GM19238 (cell line): Measurements from ENCODE around the gene RHBG.

ENCODE experiments used
- DNase-seq: peaks from one replicate; pipeline ENCODE4 v3.0.0; 2011; ENCODE audit warnings: low spot score; ENCODE audit not compliant: insufficient read length

Gene RHBG

DNA sequence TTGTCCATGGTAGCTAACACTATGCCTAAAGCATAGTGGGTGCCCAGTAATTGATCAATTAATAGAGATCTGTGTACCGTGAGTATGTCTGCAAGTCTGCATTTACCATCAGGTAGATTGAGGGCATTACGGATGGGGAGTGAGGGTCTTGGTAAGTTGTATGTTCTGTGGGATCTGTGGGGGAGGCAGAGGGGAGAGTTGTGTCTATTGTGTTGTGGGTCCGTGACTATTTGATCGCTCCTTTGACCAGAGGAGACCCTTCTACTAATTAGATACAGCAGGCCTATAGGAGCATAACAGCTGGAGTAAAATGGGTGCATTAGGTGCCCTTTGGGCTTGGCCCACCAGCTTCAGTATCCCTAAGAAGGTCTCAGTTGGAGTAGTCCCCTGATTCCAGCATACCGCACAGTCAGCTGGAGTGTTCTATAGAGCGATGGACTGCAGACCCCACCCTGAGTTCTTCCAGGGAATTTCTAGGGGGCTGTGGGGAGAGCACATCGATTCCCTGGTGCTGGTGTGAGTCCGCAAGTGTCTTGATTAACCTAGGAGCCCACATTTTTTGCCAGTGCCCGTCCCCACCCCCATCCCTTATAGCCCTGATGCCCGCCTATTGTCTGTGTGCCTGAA lies 55.9 kb downstream of the RHBG start:
- DNase-seq, result no peak

DNA sequence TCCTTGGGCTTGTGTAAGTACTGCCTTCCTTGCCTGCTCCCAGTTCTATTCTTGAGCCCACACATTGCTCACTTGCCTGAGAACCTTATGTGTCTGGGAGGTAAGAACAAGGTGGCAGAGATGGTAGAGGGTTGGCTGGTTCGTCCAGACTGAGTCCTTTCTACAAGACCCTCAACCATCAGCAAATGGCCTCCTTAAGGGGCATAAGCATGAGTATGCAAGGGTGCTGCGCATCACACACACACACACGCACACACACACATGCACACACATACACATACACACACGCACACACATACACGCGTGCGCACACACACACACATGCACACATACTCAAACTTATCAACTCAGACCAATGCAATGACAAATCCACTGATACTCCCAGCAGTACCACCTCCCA lies 56.9 kb downstream of the RHBG start:
- no peak for DNase-seq

GRCh38 chr1:156427957-156428356 lies 58.9 kb downstream of the RHBG start:
- no peak for DNase-seq

DNA sequence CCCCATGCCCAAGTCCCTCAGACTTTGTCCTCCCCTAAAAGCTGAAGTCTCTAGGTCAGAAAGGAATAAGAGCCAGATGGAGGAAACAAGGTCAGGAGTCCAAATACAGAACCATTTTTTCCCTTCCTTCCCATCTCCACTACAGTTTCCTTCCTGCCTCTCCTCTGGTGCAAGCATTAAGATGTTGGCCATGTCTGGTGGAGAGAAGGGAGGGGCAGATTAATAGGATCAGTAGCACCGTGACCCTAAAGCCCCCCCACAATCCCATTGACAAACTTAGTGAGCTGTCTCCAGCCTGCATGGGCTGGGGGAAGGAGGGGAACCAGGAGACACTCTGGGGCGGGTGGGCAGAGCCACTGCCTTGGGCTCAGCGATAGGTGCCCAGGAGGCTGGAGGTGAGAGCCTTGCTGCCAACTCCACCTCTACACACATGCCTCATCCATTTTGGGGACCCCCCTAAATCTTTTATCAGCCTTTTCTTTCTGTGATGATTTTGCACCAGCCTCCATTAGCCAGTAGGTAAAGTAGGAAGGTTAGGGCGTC lies 59.8 kb downstream of the RHBG start:
- DNase-seq, result no peak

DNA sequence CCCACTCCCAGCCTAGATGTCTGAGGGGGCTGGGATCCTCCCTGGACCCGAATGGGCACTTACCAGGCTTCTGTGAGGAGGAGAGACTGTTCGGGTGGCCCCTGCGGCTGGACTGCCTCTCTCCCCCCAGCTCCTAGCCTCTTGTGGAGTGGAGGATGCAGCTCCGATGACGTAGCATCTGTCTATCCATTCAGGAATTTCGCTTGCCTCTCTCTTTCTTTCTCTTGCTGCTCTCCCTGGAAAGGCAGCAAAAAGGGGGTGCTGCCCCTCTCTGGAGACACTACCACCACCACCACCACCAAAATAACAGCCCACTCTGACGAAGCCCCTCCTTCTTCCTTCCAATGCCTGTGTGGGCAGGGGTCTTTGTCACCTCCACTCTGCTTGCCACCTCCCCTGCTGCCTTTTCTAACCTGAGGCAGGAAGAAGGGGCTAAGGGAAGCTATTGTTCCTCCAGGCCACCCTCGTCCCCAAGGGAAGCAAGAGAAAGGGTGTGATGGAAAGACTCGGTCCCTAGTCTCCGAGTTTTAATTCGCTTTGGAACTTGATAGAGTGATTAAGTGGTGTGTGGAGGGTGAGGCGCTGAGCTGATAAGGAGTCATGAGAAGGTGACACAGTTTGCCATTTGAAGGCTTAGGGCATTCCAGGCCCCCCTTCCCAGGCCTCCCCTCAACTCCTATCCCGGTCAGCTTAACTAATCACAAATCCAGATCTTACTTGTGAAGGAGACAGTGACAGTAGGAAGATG lies 60.5 kb downstream of the RHBG start:
- no peak for DNase-seq

DNA sequence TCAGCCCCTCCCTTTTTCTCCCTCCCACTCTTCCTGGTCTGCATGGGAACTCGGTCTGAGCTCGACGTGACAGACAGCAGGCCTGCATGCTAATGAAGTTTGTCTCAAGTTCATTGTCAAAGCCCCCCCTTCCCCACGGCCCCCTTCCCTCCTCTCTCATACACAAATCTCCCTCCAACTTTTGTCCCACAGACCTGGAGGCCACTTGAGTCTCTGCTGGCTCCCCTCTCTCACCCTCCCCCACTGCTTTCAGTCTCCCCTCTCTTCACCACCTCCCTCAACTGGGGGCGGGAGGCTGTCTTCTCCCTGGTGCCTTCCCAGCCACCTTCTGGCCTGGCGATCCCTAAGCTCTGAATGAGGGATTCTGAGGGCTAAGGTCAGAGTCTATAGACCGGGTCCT lies 61.3 kb downstream of the RHBG start:
- DNase-seq, result no peak

DNA sequence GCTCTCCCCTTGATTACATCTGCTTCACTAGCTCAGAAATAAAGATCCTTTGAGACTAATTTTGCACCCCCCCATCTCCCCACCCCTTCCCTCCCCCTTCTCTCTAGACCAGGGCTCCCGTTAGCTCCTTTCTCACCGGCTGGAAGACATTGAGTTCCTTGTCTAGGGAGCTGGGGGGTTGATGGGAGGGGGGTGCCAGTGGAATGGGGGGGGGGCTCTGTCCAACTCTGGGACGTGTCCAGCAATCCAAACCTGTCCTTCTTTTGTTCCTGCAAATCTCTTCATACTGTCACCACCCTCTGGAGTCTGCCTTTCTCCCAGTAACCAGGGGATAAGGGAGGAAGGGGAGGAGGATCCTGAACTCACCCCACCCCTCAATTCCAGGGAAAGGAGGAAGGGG lies 61.9 kb downstream of the RHBG start:
- no peak for DNase-seq

GRCh38 chr1:156431366-156431765 lies 62.4 kb downstream of the RHBG start:
- DNase-seq, result no peak

DNA sequence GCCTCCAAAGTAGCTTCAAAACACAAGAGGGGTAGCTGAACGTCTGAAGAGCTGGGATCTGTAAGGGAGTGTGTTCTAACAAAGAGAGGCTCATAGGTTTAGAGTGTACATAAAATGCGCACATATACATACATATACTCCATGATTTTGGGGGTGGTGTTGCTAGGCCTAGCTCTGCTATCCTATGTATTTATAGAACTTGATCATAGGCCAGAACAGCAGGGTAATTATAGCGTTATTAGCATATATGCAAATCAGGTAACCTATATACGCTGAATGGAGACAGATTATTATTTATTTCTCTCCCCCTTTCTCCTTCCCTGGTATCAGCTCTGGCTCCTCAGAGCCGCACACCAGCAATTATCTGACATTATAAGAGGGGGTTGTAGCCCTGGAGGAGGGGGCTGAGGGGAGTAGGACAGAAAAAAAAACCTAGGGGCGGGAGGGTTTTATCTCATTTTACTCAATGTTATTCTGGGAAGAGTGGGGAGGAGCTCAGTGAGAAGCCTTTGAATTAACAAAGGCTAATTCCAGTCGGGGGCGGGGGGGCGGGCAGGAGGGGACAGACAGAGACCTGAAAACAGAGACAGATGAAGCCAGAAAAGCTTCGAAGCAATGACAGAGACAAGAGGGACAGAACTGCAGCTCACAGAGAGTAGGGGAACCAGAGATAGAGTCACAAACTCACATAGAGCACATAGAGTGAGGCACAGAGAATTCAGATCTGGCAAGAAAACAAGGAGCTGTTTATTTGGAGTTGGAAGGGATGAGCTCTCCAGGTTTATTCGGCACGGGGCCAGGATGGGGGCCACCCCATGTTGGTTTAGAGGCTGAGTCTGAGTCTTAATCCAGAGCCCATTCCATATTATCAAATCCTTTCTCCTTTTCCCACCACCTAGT lies 63.0 kb downstream of the RHBG start:
- DNase-seq, result no peak

DNA sequence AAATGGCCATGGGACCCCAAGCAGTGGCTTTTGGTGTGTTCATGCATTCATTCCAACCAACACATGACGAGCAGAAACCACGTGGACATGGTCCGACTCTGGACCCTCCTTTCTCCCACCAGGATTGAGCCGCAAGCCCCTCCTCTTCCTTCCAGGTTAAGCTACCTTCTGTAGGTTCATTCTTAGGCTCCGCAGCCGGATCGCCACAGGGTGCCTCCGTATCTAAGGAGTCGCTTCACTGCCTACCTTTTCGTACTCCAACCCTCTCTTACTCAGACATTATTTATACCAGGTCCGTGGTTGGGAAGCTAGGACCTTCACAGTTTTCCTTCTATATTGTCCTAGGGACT lies 63.6 kb downstream of the RHBG start:
- no peak for DNase-seq

DNA sequence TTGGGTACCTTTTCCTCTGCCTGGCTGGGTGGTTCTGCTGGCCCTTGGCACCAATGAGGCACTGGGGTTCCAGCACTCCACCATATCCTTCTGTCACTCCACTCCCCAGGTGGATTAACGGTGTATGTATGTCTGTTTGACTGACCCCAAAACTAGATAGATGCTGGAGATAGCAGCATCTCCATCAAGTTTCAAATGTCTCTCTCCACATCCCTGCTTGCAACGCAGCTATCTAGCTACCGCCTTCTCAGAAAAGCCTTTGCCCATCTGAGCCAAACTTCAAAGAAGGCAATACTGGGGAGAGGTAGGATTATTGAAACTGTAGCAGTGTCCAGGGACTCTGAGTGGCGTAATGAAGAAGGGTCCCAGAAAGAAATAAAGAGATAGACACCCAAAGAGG lies 64.0 kb downstream of the RHBG start:
- no peak for DNase-seq

DNA sequence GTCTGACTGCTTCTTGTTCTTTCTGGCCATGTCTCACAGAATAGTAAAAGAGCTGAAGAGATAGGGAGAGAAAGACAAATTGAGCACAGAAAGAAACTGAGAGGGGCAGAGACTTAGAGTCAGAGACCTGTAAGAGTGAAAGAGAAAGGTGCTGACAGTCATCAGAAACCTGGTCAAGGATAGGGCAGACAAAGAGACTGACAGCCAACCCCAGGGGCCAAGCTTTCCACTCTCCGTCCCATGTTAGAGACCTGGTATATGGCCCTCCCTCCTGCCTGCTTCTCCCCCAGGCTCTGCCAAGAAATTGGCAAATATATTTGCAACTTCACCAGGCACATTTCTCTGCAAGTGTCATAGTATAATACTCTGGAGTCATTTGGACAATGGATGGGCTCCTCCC lies 64.6 kb downstream of the RHBG start:
- DNase-seq, result no peak
